ENCODE measurements around the gene ANO3. TPM values are rescaled to one million over a fixed set of nuclear protein-coding genes. Genes with fewer than 3 reads are reported as not detected.

The ANO3 gene
- total and polyA plus RNA-seq, 2 donors (not counting 3 experiments of a cell fraction or from before 2014, with no cell fraction given): not detected

DNA sequence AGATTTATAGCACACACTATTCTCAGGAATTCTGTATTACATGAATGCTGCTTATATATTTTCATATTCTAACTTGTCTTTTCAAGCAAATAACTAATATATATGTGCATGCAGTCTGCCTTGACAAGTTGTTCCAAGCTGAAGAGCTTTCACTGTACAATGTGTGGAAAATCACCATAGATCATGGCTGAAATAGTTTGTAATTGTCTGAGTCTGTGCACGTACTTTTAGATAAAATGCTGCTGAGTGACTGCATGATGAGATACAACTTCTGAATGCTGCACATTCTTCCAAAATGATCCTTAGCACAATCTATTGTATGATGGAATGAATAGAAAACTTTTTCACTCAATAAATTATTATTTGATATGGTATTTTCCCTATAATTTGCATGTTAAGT is 331.0 kb downstream of the ANO3 start:
- Histone ChIP-seq H3K27ac (ENCODE audit: insufficient read depth, low read depth, low read length) (no peak overlapping the region), H3K9me3 (replicated peaks; ENCODE audit: control insufficient read depth, insufficient read depth, low read length) (no peaks in the 10 kb centered on the region), H4K20me1 (replicated peaks; ENCODE audit: control insufficient read depth, extremely low read depth, insufficient read depth, low read length) (no peaks in the 10 kb centered on the region), H2AFZ (ENCODE audit: low read depth, low read length) (no peak overlapping the region), H3K36me3 (ENCODE audit: control insufficient read depth in 2 of 2, extremely low read depth in 1 of 2, insufficient read depth in 2 of 2, low read length in 2 of 2) (no peaks in the 10 kb centered on the region), H3K4me3 (replicated peaks in 1 of 3; ENCODE audit: insufficient read depth in 1 of 3, low read depth in 1 of 3, low read length in 3 of 3) (no peak overlapping the region), H3K9me1 (replicated peaks; ENCODE audit: control insufficient read depth, extremely low read depth, insufficient read depth, low read length) (no peaks in the 10 kb centered on the region), H3K79me2 (ENCODE audit: control insufficient read depth, insufficient read depth, low read length) (no peaks in the 10 kb centered on the region), H3K9ac (replicated peaks; ENCODE audit: extremely low read depth, insufficient read depth, low read length) (no peak overlapping the region), H3K27me3 (ENCODE audit: control insufficient read depth in 2 of 2, insufficient read depth in 2 of 2, low read length in 2 of 2) (no peaks in the 10 kb centered on the region), H3K4me2 (ENCODE audit: insufficient read depth, low read length) (no peak overlapping the region), H3K4me1 (ENCODE audit: control insufficient read depth, extremely low read depth, insufficient read depth, low read length) (no peaks in the 10 kb centered on the region)
- no peak for FAIRE-seq
- dilution Hi-C loops (cut with MboI; ENCODE audit: extremely low pct_ligation_motif_present, low sequenced_read_pairs): no loop called here
- ChIA-PET POLR2A (no interaction called here), CTCF (no interaction called here)
- no TSS peak for BruUV-seq (replicated peaks)
- TF ChIP-seq, protein P1, sequence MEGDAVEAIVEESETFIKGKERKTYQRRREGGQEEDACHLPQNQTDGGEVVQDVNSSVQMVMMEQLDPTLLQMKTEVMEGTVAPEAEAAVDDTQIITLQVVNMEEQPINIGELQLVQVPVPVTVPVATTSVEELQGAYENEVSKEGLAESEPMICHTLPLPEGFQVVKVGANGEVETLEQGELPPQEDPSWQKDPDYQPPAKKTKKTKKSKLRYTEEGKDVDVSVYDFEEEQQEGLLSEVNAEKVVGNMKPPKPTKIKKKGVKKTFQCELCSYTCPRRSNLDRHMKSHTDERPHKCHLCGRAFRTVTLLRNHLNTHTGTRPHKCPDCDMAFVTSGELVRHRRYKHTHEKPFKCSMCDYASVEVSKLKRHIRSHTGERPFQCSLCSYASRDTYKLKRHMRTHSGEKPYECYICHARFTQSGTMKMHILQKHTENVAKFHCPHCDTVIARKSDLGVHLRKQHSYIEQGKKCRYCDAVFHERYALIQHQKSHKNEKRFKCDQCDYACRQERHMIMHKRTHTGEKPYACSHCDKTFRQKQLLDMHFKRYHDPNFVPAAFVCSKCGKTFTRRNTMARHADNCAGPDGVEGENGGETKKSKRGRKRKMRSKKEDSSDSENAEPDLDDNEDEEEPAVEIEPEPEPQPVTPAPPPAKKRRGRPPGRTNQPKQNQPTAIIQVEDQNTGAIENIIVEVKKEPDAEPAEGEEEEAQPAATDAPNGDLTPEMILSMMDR (IDR thresholded peaks at IDR 0.05; ENCODE audit: extremely low read depth in 1 of 2, insufficient read depth in 1 of 2, low read depth in 1 of 2, low read length in 2 of 2): no peak
- intact Hi-C loops (cut with micrococcal nuclease): no loop called here
- DNase-seq (ENCODE audit: low read depth, low spot score): no peak

DNA sequence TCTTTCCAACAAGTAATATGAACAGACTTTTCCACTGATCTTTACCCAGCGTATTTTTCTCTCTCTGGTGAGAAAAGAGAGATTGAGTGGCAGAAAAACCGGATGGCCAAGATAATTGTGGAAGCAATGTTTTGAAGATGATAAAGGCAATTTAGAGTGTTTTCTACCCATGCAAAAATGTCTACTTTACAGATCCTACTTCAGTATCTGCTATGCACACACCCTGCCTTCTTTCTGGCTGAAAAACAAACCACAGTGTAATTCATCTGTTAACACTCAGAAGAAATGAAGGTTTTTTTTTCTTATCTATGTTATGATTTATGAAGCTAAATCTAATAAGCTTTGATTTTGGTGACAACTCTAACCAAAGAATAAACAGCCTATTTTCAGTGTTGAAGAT is 333.1 kb downstream of the ANO3 start:
- Histone ChIP-seq H3K79me2 (ENCODE audit: control insufficient read depth, insufficient read depth, low read length) (no peaks in the 10 kb centered on the region), H3K4me1 (ENCODE audit: control insufficient read depth, extremely low read depth, insufficient read depth, low read length) (no peaks in the 10 kb centered on the region), H3K27me3 (ENCODE audit: control insufficient read depth in 2 of 2, insufficient read depth in 2 of 2, low read length in 2 of 2) (no peaks in the 10 kb centered on the region), H3K9ac (replicated peaks; ENCODE audit: extremely low read depth, insufficient read depth, low read length) (no peak overlapping the region), H3K27ac (ENCODE audit: insufficient read depth, low read depth, low read length) (no peak overlapping the region), H2AFZ (ENCODE audit: low read depth, low read length) (no peak overlapping the region), H3K36me3 (ENCODE audit: control insufficient read depth in 2 of 2, extremely low read depth in 1 of 2, insufficient read depth in 2 of 2, low read length in 2 of 2) (no peaks in the 10 kb centered on the region), H4K20me1 (replicated peaks; ENCODE audit: control insufficient read depth, extremely low read depth, insufficient read depth, low read length) (no peaks in the 10 kb centered on the region), H3K9me3 (replicated peaks; ENCODE audit: control insufficient read depth, insufficient read depth, low read length) (no peaks in the 10 kb centered on the region), H3K4me2 (ENCODE audit: insufficient read depth, low read length) (no peak overlapping the region), H3K9me1 (replicated peaks; ENCODE audit: control insufficient read depth, extremely low read depth, insufficient read depth, low read length) (no peaks in the 10 kb centered on the region), H3K4me3 (replicated peaks in 1 of 3; ENCODE audit: insufficient read depth in 1 of 3, low read depth in 1 of 3, low read length in 3 of 3) (no peak overlapping the region)
- ChIA-PET POLR2A (no interaction called here), CTCF (no interaction called here)
- TF ChIP-seq, protein P2, sequence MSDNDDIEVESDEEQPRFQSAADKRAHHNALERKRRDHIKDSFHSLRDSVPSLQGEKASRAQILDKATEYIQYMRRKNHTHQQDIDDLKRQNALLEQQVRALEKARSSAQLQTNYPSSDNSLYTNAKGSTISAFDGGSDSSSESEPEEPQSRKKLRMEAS (IDR thresholded peaks at IDR 0.05; ENCODE audit: insufficient read depth, insufficient read length): no peak
- TF ChIP-seq FOS (IDR thresholded peaks at IDR 0.05; ENCODE audit: borderline replicate concordance, insufficient read depth, low read length) (no peak), GATA2 (IDR thresholded peaks at IDR 0.05; ENCODE audit: insufficient read depth, insufficient read length, low read depth, low read length) (no peak), EZH2 (IDR thresholded peaks at IDR 0.05; ENCODE audit: borderline replicate concordance, low read depth, low read length, severe bottlenecking) (no peak), POLR2A (IDR thresholded peaks at IDR 0.05; ENCODE audit: low read depth, low read length) (no peak)
- TF ChIP-seq, protein P1 (IDR thresholded peaks at IDR 0.05; ENCODE audit: extremely low read depth in 1 of 2, insufficient read depth in 1 of 2, low read depth in 1 of 2, low read length in 2 of 2): no peak
- dilution Hi-C loops (cut with MboI; ENCODE audit: extremely low pct_ligation_motif_present, low sequenced_read_pairs): no loop called here
- DNase-seq (ENCODE audit: low read depth, low spot score) (no peak), FAIRE-seq (no peak)
- no TSS peak for BruUV-seq (replicated peaks)
- intact Hi-C loops (cut with micrococcal nuclease): no loop called here

Measured in endothelial cell of umbilical vein (primary cell).